IMR-90 (cell line): ENCODE data around the gene GRAP. TPM values are rescaled to one million over a fixed set of nuclear protein-coding genes. Genes with fewer than 3 reads are reported as not detected.

Experiments
- ATAC-seq: fragments of 200-7000 bp; cut with Tn5 transposase; 2 replicates; pipeline ENCODE4 v1.9.1; 2020; ENCODE audit warnings: low read depth, mild to moderate bottlenecking, moderate library complexity
- BruUV-seq: library from RNA; stranded (reverse); fragments of 400-500 nt; replicated peaks from 2 replicates; lab custom pipeline; 2021; lab: Mats Ljungman, UMichigan
- CTCF ChIA-PET: fragments of 300-600 bp; formaldehyde crosslinking; extraction: SDS; loops from one replicate; lab custom pipeline; 2021; ENCODE audit warnings: antibody characterized with exemption; lab: Yijun Ruan, JAX
- POLR2A ChIA-PET: fragments of 300-600 bp; sonication (Branson Sonifier 250); formaldehyde crosslinking; loops from one replicate; lab custom pipeline; 2022; ENCODE audit warnings: antibody characterized with exemption; ENCODE audit not compliant: unreplicated experiment; lab: Charles Lee
- DNase-seq: peaks from one replicate; pipeline ENCODE4 v3.0.0; 2013
- H2AFZ ChIP-seq: replicated peaks from 2 replicates; pipeline ENCODE3; 2013; ENCODE audit warnings: low read length, mild to moderate bottlenecking; ENCODE audit not compliant: poor library complexity
- H2AK5ac ChIP-seq: 2 replicates; pipeline ENCODE4 v1.6.1; 2013; ENCODE audit warnings: low read depth, low read length, inconsistent platforms
- H2AK9ac ChIP-seq: replicated peaks from 2 replicates; pipeline ENCODE3; 2013; ENCODE audit warnings: mild to moderate bottlenecking, low read depth, low read length, moderate library complexity; ENCODE audit not compliant: poor library complexity
- H2BK120ac ChIP-seq: 2 replicates; pipeline ENCODE4 v1.6.1; 2013; ENCODE audit warnings: low read depth, low read length, inconsistent platforms
- H2BK15ac ChIP-seq: 3 replicates; pipeline ENCODE4 v1.6.1; 2013; ENCODE audit warnings: low read depth, low read length, inconsistent platforms
- H2BK20ac ChIP-seq: 2 replicates; pipeline ENCODE4 v1.6.1; 2013; ENCODE audit warnings: low read depth, mild to moderate bottlenecking, inconsistent platforms, low read length, moderate library complexity
- H2BK5ac ChIP-seq: 2 replicates; pipeline ENCODE4 v1.6.1; 2013; ENCODE audit warnings: mild to moderate bottlenecking, low read depth, low read length, inconsistent platforms; ENCODE audit not compliant: poor library complexity, severe bottlenecking
- H3K14ac ChIP-seq: replicated peaks from 2 replicates; pipeline ENCODE4 v1.6.1; 2013; ENCODE audit warnings: low read depth, low read length, inconsistent platforms
- H3K18ac ChIP-seq: 2 replicates; pipeline ENCODE4 v1.6.1; 2013; ENCODE audit warnings: low read depth, low read length, control low read depth
- H3K23ac ChIP-seq: 2 replicates; pipeline ENCODE4 v1.6.1; 2013; ENCODE audit warnings: low read depth, low read length, inconsistent platforms
- H3K27ac ChIP-seq: 2 replicates; pipeline ENCODE4 v1.5.1; 2013; ENCODE audit warnings: mild to moderate bottlenecking, control low read depth, low read length; ENCODE audit not compliant: insufficient read depth
- H3K27me3 ChIP-seq: 2 replicates; pipeline ENCODE4 v1.6.1; 2013; ENCODE audit warnings: low read length; ENCODE audit not compliant: control insufficient read depth, insufficient read depth
- H3K36me3 ChIP-seq: 2 replicates; pipeline ENCODE4 v1.6.1; 2013; ENCODE audit warnings: low read length, mixed read lengths; ENCODE audit not compliant: control insufficient read depth, insufficient read depth
- H3K4ac ChIP-seq: 2 replicates; pipeline ENCODE4 v1.6.1; 2013; ENCODE audit warnings: low read depth, low read length, inconsistent platforms
- H3K4me1 ChIP-seq: 2 replicates; pipeline ENCODE4 v1.6.1; 2013; ENCODE audit warnings: low read length, mixed read lengths; ENCODE audit not compliant: control insufficient read depth, insufficient read depth
- H3K4me2 ChIP-seq: 2 replicates; pipeline ENCODE4 v1.6.1; 2013; ENCODE audit warnings: low read depth, mild to moderate bottlenecking, control low read depth, low read length, moderate library complexity
- H3K4me3 ChIP-seq: 2 replicates; pipeline ENCODE4 v1.5.1; 2013; ENCODE audit warnings: low read depth, mild to moderate bottlenecking, control low read depth, low read length, moderate library complexity; ENCODE audit not compliant: insufficient read depth
- H3K56ac ChIP-seq: 2 replicates; pipeline ENCODE4 v1.6.1; 2013; ENCODE audit warnings: low read length, inconsistent platforms; ENCODE audit not compliant: insufficient read depth; ENCODE audit errors: extremely low read depth
- H3K79me1 ChIP-seq, 2 experiments: 2 replicates each; pipeline ENCODE4 v1.6.1; 2013; ENCODE audit warnings: low read length in 2 of 2, inconsistent platforms in 1 of 2, low read depth in 1 of 2
- H3K9ac ChIP-seq: 2 replicates; pipeline ENCODE4 v1.6.1; 2013; ENCODE audit warnings: low read depth, low read length, control low read depth
- H3K9me1 ChIP-seq: 2 replicates; pipeline ENCODE4 v1.6.1; 2013; ENCODE audit warnings: low read length, inconsistent platforms; ENCODE audit not compliant: insufficient read depth
- H3K9me3 ChIP-seq: 2 replicates; pipeline ENCODE4 v1.6.1; 2013; ENCODE audit warnings: low read length; ENCODE audit not compliant: control insufficient read depth, insufficient read depth
- H4K20me1 ChIP-seq: 2 replicates; pipeline ENCODE4 v1.6.1; 2013; ENCODE audit warnings: low read length, inconsistent platforms; ENCODE audit not compliant: insufficient read depth
- H4K5ac ChIP-seq: 2 replicates; pipeline ENCODE4 v1.6.1; 2013; ENCODE audit warnings: mild to moderate bottlenecking, low read depth, low read length, control low read depth
- H4K8ac ChIP-seq, 2 experiments: 2 replicates each; pipeline ENCODE4 v1.6.1; 2013; ENCODE audit warnings: low read depth in 2 of 2, low read length in 2 of 2, control low read depth in 1 of 2, inconsistent platforms in 1 of 2
- H4K91ac ChIP-seq: 2 replicates; pipeline ENCODE4 v1.6.1; 2013; ENCODE audit warnings: low read depth, low read length, inconsistent platforms; ENCODE audit not compliant: insufficient read depth
- BHLHE40 ChIP-seq: fragments of 150-350 bp; IDR thresholded peaks from 2 replicates; pipeline ENCODE4 v1.6.1; 2016; ENCODE audit warnings: mild to moderate bottlenecking, low read depth, low read length
- CEBPB ChIP-seq: IDR thresholded peaks from 2 replicates; pipeline ENCODE4 v1.6.1; 2012; ENCODE audit warnings: low read depth, low read length, improper control_type of control experiment
- CHD1 ChIP-seq: IDR thresholded peaks from 2 replicates; pipeline ENCODE4 v1.6.1; 2012; ENCODE audit warnings: low read depth, low read length, improper control_type of control experiment
- FOS ChIP-seq: fragments of 150-350 bp; IDR thresholded peaks from 2 replicates; pipeline ENCODE4 v1.6.1; 2016; ENCODE audit warnings: low read depth, low read length
- MAZ ChIP-seq: IDR thresholded peaks from 2 replicates; pipeline ENCODE4 v1.6.1; 2012; ENCODE audit warnings: low read depth, mild to moderate bottlenecking, low read length, improper control_type of control experiment, moderate library complexity, borderline replicate concordance
- MXI1 ChIP-seq: IDR thresholded peaks from 2 replicates; pipeline ENCODE4 v1.6.1; 2012; ENCODE audit warnings: low read depth, mild to moderate bottlenecking, low read length, moderate library complexity, borderline replicate concordance
- NFE2L2 ChIP-seq: fragments of 150-350 bp; IDR thresholded peaks from 2 replicates; pipeline ENCODE4 v1.6.1; 2016; ENCODE audit warnings: low read depth, mild to moderate bottlenecking, low read length
- POLR2A ChIP-seq: IDR thresholded peaks from 2 replicates; pipeline ENCODE4 v1.6.1; 2012; ENCODE audit warnings: mild to moderate bottlenecking, low read depth, low read length
- RAD21 ChIP-seq: IDR thresholded peaks from 2 replicates; pipeline ENCODE4 v1.6.1; 2012; ENCODE audit warnings: low read length, improper control_type of control experiment
- RCOR1 ChIP-seq: IDR thresholded peaks from 2 replicates; pipeline ENCODE4 v1.6.1; 2012; ENCODE audit warnings: mild to moderate bottlenecking, low read length, improper control_type of control experiment; ENCODE audit not compliant: insufficient replicate concordance
- RFX5 ChIP-seq: IDR thresholded peaks from 2 replicates; pipeline ENCODE4 v1.8.0; 2012; ENCODE audit warnings: low read depth, mild to moderate bottlenecking, low read length, moderate library complexity
- SMC3 ChIP-seq: fragments of 150-350 bp; IDR thresholded peaks from 2 replicates; pipeline ENCODE4 v1.6.1; 2016; ENCODE audit warnings: low read depth, mild to moderate bottlenecking, antibody characterized with exemption, low read length, moderate library complexity
- WGBS, 2 experiments: methylation state at CpG; one replicate each; pipeline versions ENCODE4 v1.1.5 to v1.1.7; 2013; ENCODE audit warnings: missing lambda C conversion rate in 2 of 2; ENCODE audit not compliant: insufficient read length in 1 of 2; ENCODE audit errors: extremely low coverage in 2 of 2; 5-methylcytosine and 5-hydroxymethylcytosine counted together
- dilution Hi-C: fragments of 300-500 bp; cut with HindIII; formaldehyde crosslinking; loops from one replicate; pipeline ENCODE4 v1.14.3; 2018; ENCODE audit warnings: low sequenced_read_pairs; ENCODE audit not compliant: unreplicated experiment
- in situ Hi-C: fragments of 300-500 bp; cut with MboI; formaldehyde crosslinking; loops from 3 replicates; pipeline ENCODE4 v1.14.3; 2019; ENCODE audit warnings: low sequenced_read_pairs, inconsistent platforms, mixed read lengths
- intact Hi-C: fragments of 100-400 bp; cut with micrococcal nuclease; formaldehyde crosslinking; loops from 2 replicates; pipeline ENCODE4 v1.10.0; 2022
- polyA plus RNA-seq, 3 experiments: library from polyadenylated mRNA; depleted of rRNA; stranded (reverse); fragments of >200 nt; gene quantifications; 2 replicates each; pipeline ENCODE4 v1.2.3, GENCODE V29; 2012; ENCODE audit warnings: low replicate concordance in 1 of 3
- total RNA-seq: library from RNA; depleted of rRNA; stranded (reverse); fragments of >200 nt; gene quantifications from 2 replicates; pipeline ENCODE4 v1.2.3, GENCODE V29; 2012
- TF ChIP-seq, protein P1 (sequence below): conservative IDR thresholded peaks from 2 replicates; pipeline ENCODE4 v1.5.1; 2012; ENCODE audit warnings: mild to moderate bottlenecking, low read depth, low read length, improper control_type of control experiment
- TF ChIP-seq, protein P2 (sequence below): fragments of 150-350 bp; IDR thresholded peaks from 2 replicates; pipeline ENCODE4 v1.6.1; 2017; ENCODE audit warnings: mild to moderate bottlenecking, antibody characterized with exemption, low read length, low read depth
- TF ChIP-seq, protein P3 (sequence below): fragments of 150-350 bp; IDR thresholded peaks from 2 replicates; pipeline ENCODE4 v1.6.1; 2016; ENCODE audit warnings: low read depth, mild to moderate bottlenecking, low read length, moderate library complexity, borderline replicate concordance

The GRAP gene
- total and polyA plus RNA-seq, 2 of the 4 experiments (the other 2 are of a cell fraction): under 0.01 to 0.14 TPM

DNA sequence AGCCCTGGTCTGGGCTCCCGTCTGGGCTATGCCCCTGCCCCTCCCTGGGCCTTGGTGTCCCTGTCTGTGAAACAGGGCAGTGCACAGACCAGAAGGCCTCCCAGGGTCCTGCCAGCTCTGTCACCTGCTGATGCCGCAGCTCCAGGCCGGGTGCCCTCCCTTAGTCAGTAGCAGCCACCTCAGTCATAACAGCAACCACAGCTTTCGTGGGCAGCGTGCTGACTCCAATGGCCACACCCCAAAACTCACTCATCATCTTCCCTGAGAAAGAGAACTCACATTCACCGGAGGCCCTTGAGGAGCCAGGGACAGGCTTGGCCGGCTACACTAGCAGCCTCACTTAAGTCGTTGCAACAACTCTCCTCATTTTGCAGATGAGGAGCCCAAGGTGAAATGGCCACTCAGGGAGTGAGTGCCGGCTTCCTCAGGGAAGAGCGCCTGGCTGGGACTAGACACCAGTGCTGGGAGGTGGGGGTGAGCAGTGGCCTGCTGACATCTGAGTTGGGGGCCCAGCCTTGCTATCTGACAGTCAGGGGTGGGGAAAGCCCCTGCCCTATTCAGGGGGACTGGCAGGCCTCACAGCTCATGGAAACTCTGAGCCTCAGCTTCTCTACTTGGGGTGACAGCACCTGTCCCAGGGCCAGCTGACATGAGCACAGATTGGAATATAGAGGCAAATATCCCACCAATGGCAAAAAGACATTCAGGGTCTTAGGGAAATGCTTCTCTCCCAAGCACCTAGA lies 72.2 kb downstream of the GRAP start:
- peaks cover 9% of the 10 kb centered on the region for H3K9me1 ChIP-seq
- H3K56ac ChIP-seq: no peak overlapping the region
- H2AK5ac ChIP-seq: no peak overlapping the region
- intact Hi-C loops (no loop called here), dilution Hi-C loops (no loop called here), in situ Hi-C loops (no loop called here)
- H3K4me3 ChIP-seq: no peak overlapping the region
- H3K9ac ChIP-seq: no peak overlapping the region
- H2BK120ac ChIP-seq: no peak overlapping the region
- peaks cover 18 to 28% of the 10 kb centered on the region in 2 experiments for H3K79me1 ChIP-seq
- H4K91ac ChIP-seq: no peak overlapping the region
- no peak overlapping the region for H3K18ac ChIP-seq
- CTCF ChIA-PET: no interaction called here
- no peak overlapping the region for H3K4ac ChIP-seq
- peaks cover 53% of the 10 kb centered on the region for H3K36me3 ChIP-seq
- ATAC-seq (no peak), DNase-seq (peak; percentile 40)
- H2BK15ac ChIP-seq: no peak overlapping the region
- no peak overlapping the region for H2AK9ac ChIP-seq
- H3K14ac ChIP-seq: no peak overlapping the region
- H4K20me1 ChIP-seq: no peaks in the 10 kb centered on the region
- H3K4me2 ChIP-seq: no peak overlapping the region
- WGBS, 2 experiments: 78% methylated on average over 5 of the region's 10 CpGs; no CpG with 5 or more reads in 1 of the 2 experiments
- no peaks in the 10 kb centered on the region for H3K27me3 ChIP-seq
- no peaks in the 10 kb centered on the region for H3K9me3 ChIP-seq
- peak overlapping the region; percentile 48 for H2AFZ ChIP-seq
- H4K5ac ChIP-seq: no peak overlapping the region
- H3K27ac ChIP-seq: no peak overlapping the region
- no peaks in the 10 kb centered on the region for H3K4me1 ChIP-seq
- H3K23ac ChIP-seq: no peak overlapping the region
- BruUV-seq: no TSS peak
- POLR2A ChIA-PET: interaction anchor here (0.7 kb wide), 1 partner anchor 27 kb away, joined by 3 read pairs; no protein-coding TSS in a partner anchor
- H2BK5ac ChIP-seq: no peak overlapping the region
- H4K8ac ChIP-seq: no peak overlapping the region
- no peak overlapping the region for H2BK20ac ChIP-seq
- no peak for TF ChIP-seq RFX5
- no peak for TF ChIP-seq POLR2A
- TF ChIP-seq, protein P1, sequence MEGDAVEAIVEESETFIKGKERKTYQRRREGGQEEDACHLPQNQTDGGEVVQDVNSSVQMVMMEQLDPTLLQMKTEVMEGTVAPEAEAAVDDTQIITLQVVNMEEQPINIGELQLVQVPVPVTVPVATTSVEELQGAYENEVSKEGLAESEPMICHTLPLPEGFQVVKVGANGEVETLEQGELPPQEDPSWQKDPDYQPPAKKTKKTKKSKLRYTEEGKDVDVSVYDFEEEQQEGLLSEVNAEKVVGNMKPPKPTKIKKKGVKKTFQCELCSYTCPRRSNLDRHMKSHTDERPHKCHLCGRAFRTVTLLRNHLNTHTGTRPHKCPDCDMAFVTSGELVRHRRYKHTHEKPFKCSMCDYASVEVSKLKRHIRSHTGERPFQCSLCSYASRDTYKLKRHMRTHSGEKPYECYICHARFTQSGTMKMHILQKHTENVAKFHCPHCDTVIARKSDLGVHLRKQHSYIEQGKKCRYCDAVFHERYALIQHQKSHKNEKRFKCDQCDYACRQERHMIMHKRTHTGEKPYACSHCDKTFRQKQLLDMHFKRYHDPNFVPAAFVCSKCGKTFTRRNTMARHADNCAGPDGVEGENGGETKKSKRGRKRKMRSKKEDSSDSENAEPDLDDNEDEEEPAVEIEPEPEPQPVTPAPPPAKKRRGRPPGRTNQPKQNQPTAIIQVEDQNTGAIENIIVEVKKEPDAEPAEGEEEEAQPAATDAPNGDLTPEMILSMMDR: no peak
- TF ChIP-seq RAD21: no peak
- TF ChIP-seq, protein P2, sequence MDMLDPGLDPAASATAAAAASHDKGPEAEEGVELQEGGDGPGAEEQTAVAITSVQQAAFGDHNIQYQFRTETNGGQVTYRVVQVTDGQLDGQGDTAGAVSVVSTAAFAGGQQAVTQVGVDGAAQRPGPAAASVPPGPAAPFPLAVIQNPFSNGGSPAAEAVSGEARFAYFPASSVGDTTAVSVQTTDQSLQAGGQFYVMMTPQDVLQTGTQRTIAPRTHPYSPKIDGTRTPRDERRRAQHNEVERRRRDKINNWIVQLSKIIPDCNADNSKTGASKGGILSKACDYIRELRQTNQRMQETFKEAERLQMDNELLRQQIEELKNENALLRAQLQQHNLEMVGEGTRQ: no peak
- TF ChIP-seq RCOR1: no peak
- no peak for TF ChIP-seq NFE2L2
- TF ChIP-seq MAZ: no peak
- TF ChIP-seq CEBPB: no peak
- TF ChIP-seq CHD1: no peak
- TF ChIP-seq FOS: no peak
- TF ChIP-seq BHLHE40: no peak
- TF ChIP-seq, protein P3, sequence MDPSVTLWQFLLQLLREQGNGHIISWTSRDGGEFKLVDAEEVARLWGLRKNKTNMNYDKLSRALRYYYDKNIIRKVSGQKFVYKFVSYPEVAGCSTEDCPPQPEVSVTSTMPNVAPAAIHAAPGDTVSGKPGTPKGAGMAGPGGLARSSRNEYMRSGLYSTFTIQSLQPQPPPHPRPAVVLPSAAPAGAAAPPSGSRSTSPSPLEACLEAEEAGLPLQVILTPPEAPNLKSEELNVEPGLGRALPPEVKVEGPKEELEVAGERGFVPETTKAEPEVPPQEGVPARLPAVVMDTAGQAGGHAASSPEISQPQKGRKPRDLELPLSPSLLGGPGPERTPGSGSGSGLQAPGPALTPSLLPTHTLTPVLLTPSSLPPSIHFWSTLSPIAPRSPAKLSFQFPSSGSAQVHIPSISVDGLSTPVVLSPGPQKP: no peak
- TF ChIP-seq MXI1: no peak
- no peak for TF ChIP-seq SMC3
